HEK293 (cell line): ENCODE data around the gene IVD.

Source experiments
- BCL11A ChIP-seq: fragments of 450-650 bp; formaldehyde crosslinking; IDR thresholded peaks from 2 replicates; pipeline ENCODE4 v1.5.1; 2016; ENCODE audit warnings: low read depth, missing biosample characterization, missing genetic modification characterization
- EGR2 ChIP-seq: fragments of 450-650 bp; formaldehyde crosslinking; IDR thresholded peaks from 2 replicates; pipeline ENCODE4 v1.5.1; 2016; ENCODE audit warnings: low read depth, missing biosample characterization, missing genetic modification characterization
- GLI4 ChIP-seq: fragments of 450-650 bp; formaldehyde crosslinking; IDR thresholded peaks from 2 replicates; pipeline ENCODE4 v1.5.1; 2016; ENCODE audit warnings: missing biosample characterization, missing genetic modification characterization
- GLIS2 ChIP-seq: fragments of 450-650 bp; formaldehyde crosslinking; IDR thresholded peaks from 2 replicates; pipeline ENCODE4 v1.5.1; 2016; ENCODE audit warnings: missing biosample characterization, missing genetic modification characterization
- KLF1 ChIP-seq: fragments of 450-650 bp; formaldehyde crosslinking; IDR thresholded peaks from 2 replicates; pipeline ENCODE4 v1.5.1; 2016; ENCODE audit warnings: missing biosample characterization, missing genetic modification characterization
- PRDM1 ChIP-seq: fragments of 450-650 bp; formaldehyde crosslinking; IDR thresholded peaks from 2 replicates; pipeline ENCODE4; 2016; ENCODE audit warnings: missing biosample characterization, missing genetic modification characterization
- PRDM6 ChIP-seq: fragments of 450-650 bp; formaldehyde crosslinking; IDR thresholded peaks from 2 replicates; pipeline ENCODE4 v1.5.1; 2017; ENCODE audit warnings: missing biosample characterization, missing genetic modification characterization
- SCRT2 ChIP-seq: fragments of 450-650 bp; formaldehyde crosslinking; IDR thresholded peaks from 2 replicates; pipeline ENCODE4 v1.5.1; 2016; ENCODE audit warnings: missing biosample characterization, missing genetic modification characterization
- SP7 ChIP-seq: fragments of 450-650 bp; formaldehyde crosslinking; IDR thresholded peaks from 2 replicates; pipeline ENCODE4 v1.5.1; 2016; ENCODE audit warnings: missing biosample characterization, missing genetic modification characterization
- ZBTB1 ChIP-seq: fragments of 450-650 bp; formaldehyde crosslinking; IDR thresholded peaks from 2 replicates; pipeline ENCODE4 v1.5.1; 2016; ENCODE audit warnings: missing biosample characterization, missing genetic modification characterization
- ZBTB44 ChIP-seq: fragments of 450-650 bp; IDR thresholded peaks from 2 replicates; pipeline ENCODE4 v1.5.1; 2018; ENCODE audit warnings: missing biosample characterization, mild to moderate bottlenecking, missing genetic modification characterization
- ZBTB8A ChIP-seq: fragments of 450-650 bp; formaldehyde crosslinking; IDR thresholded peaks from 2 replicates; pipeline ENCODE4 v1.5.1; 2016; ENCODE audit warnings: missing biosample characterization, missing genetic modification characterization
- ZFP41 ChIP-seq: fragments of 450-650 bp; formaldehyde crosslinking; IDR thresholded peaks from 2 replicates; pipeline ENCODE4 v1.5.1; 2016; ENCODE audit warnings: missing biosample characterization, missing genetic modification characterization, borderline replicate concordance
- ZIC2 ChIP-seq: fragments of 450-650 bp; formaldehyde crosslinking; IDR thresholded peaks from 2 replicates; pipeline ENCODE4 v1.5.1; 2016; ENCODE audit warnings: missing biosample characterization, missing genetic modification characterization
- ZNF18 ChIP-seq: fragments of 450-650 bp; formaldehyde crosslinking; IDR thresholded peaks from 2 replicates; pipeline ENCODE4 v1.5.1; 2016; ENCODE audit warnings: missing biosample characterization, missing genetic modification characterization
- ZNF202 ChIP-seq: fragments of 450-650 bp; formaldehyde crosslinking; IDR thresholded peaks from 2 replicates; pipeline ENCODE4 v1.5.1; 2016; ENCODE audit warnings: missing biosample characterization, missing genetic modification characterization, borderline replicate concordance
- ZNF223 ChIP-seq: fragments of 450-650 bp; formaldehyde crosslinking; IDR thresholded peaks from 2 replicates; pipeline ENCODE4 v1.5.1; 2016; ENCODE audit warnings: missing biosample characterization, missing genetic modification characterization
- ZNF23 ChIP-seq: fragments of 450-650 bp; formaldehyde crosslinking; IDR thresholded peaks from 2 replicates; pipeline ENCODE4 v1.5.1; 2016; ENCODE audit warnings: missing biosample characterization, missing genetic modification characterization, borderline replicate concordance
- ZNF398 ChIP-seq: fragments of 450-650 bp; formaldehyde crosslinking; IDR thresholded peaks from 2 replicates; pipeline ENCODE4 v1.5.1; 2017; ENCODE audit warnings: missing biosample characterization, missing genetic modification characterization
- ZNF416 ChIP-seq: fragments of 450-650 bp; formaldehyde crosslinking; IDR thresholded peaks from 2 replicates; pipeline ENCODE4 v1.5.1; 2016; ENCODE audit warnings: missing biosample characterization, missing genetic modification characterization
- ZNF449 ChIP-seq: fragments of 450-650 bp; formaldehyde crosslinking; IDR thresholded peaks from 2 replicates; pipeline ENCODE4 v1.5.1; 2017; ENCODE audit warnings: missing biosample characterization, mild to moderate bottlenecking, missing genetic modification characterization, moderate library complexity
- ZNF48 ChIP-seq: fragments of 450-650 bp; formaldehyde crosslinking; IDR thresholded peaks from 2 replicates; pipeline ENCODE4 v1.5.1; 2016; ENCODE audit warnings: missing biosample characterization, missing genetic modification characterization
- ZNF501 ChIP-seq: fragments of 450-650 bp; formaldehyde crosslinking; IDR thresholded peaks from 2 replicates; pipeline ENCODE4 v1.5.1; 2016; ENCODE audit warnings: missing biosample characterization, missing genetic modification characterization
- ZNF518A ChIP-seq: fragments of 450-650 bp; formaldehyde crosslinking; conservative IDR thresholded peaks from 2 replicates; pipeline ENCODE4 v1.5.1; 2016; ENCODE audit warnings: low read depth, missing biosample characterization, missing genetic modification characterization
- ZNF548 ChIP-seq: fragments of 450-650 bp; formaldehyde crosslinking; IDR thresholded peaks from 2 replicates; pipeline ENCODE4 v1.5.1; 2016; ENCODE audit warnings: missing biosample characterization, missing genetic modification characterization
- ZNF560 ChIP-seq: fragments of 450-650 bp; formaldehyde crosslinking; IDR thresholded peaks from 2 replicates; pipeline ENCODE4 v1.5.1; 2017; ENCODE audit warnings: missing biosample characterization, missing genetic modification characterization, borderline replicate concordance
- ZSCAN16 ChIP-seq: fragments of 450-650 bp; formaldehyde crosslinking; IDR thresholded peaks from 2 replicates; pipeline ENCODE4 v1.5.1; 2016; ENCODE audit warnings: missing biosample characterization, missing genetic modification characterization
- ZXDB ChIP-seq: fragments of 450-650 bp; formaldehyde crosslinking; IDR thresholded peaks from 2 replicates; pipeline ENCODE4 v1.5.1; 2016; ENCODE audit warnings: missing biosample characterization, missing genetic modification characterization

Gene IVD

GRCh38 chr15:40430271-40430805 is 24.7 kb downstream of the IVD start (continued):
- no peak for TF ChIP-seq PRDM6
- peak; percentile 93 for TF ChIP-seq SP7 (tag by site-specific recombination)
- no peak for TF ChIP-seq ZBTB44 (tag by site-specific recombination)
- no peak for TF ChIP-seq ZNF518A
- TF ChIP-seq ZNF501 (tag by site-specific recombination), result no peak
- TF ChIP-seq GLIS2, result 0 out of 2 replicates have a peak, but pooled peaks have one; percentile 19
- no peak for TF ChIP-seq ZNF548 (tag by site-specific recombination)
- TF ChIP-seq PRDM1 (tag by site-specific recombination), result no peak
- no peak for TF ChIP-seq ZXDB (tag by site-specific recombination)
- no peak for TF ChIP-seq ZNF202 (tag by site-specific recombination)
- TF ChIP-seq SCRT2 (tag by site-specific recombination), result no peak
- TF ChIP-seq ZNF48 (tag by site-specific recombination), result no peak
- no peak for TF ChIP-seq ZNF449 (tag by site-specific recombination)
- peak; percentile 40; the same call in 1 of the 2 replicates for TF ChIP-seq KLF1
- TF ChIP-seq ZNF223, result no peak
- peak; percentile 34; the same call in 1 of the 2 replicates for TF ChIP-seq ZIC2
- TF ChIP-seq GLI4 (tag by site-specific recombination), result no peak
- TF ChIP-seq ZBTB1, result no peak
- TF ChIP-seq ZNF416 (tag by site-specific recombination), result no peak
- no peak for TF ChIP-seq ZFP41 (tag by site-specific recombination)
- TF ChIP-seq ZBTB8A (tag by site-specific recombination), result no peak
- no peak for TF ChIP-seq BCL11A (tag by site-specific recombination)
- no peak for TF ChIP-seq ZNF18
- TF ChIP-seq EGR2 (tag by site-specific recombination), result 0 out of 2 replicates have a peak, but pooled peaks have one; percentile 26
- peak; percentile 69 for TF ChIP-seq ZNF398 (tag by site-specific recombination)
- TF ChIP-seq ZNF560 (tag by site-specific recombination), result no peak
- TF ChIP-seq ZNF23 (tag by site-specific recombination), result no peak
- TF ChIP-seq ZSCAN16, result no peak
